HT1080 (cell line): ENCODE measurements around the gene IFI27. TPM values are rescaled to one million over a fixed set of nuclear protein-coding genes. Genes with fewer than 3 reads are reported as not detected.
"Not testable (repeated sequence)": the region's sequence is repeated elsewhere in the genome, so short reads cannot be mapped to it uniquely, and the experiment has no call there.

Source experiments
- DNase-seq: peaks from one replicate; pipeline ENCODE4 v3.0.0-alpha.2; 2015; ENCODE audit warnings: low read depth
- total RNA-seq: library from RNA; depleted of rRNA; stranded (reverse); fragments of >200 nt; shearing (Covaris generic); gene quantifications from 2 replicates; pipeline ENCODE4 v1.2.3, GENCODE V29; 2014; rRNA removed

Gene IFI27
- total RNA-seq, 1 experiment from 2014 or later, result 6.2 TPM

DNA sequence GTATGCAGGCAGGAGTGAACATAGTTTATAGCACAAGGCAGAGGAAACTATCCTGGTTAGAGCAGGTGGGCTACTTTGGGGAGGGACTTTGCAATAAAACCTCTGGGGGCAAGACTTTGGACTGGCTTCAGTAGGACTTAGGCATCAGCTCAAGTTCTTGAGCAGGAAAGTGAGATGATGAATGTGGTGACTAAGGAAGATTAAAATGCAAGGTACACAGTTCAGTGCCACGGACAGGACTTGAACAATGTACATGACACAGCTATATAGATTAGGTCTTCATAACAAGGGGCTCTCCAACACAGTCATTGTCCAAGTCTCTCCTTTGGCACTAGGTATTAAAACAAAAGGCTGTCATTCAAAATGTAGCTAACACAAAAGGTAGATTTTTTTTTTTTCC, 42.1 kb downstream of the IFI27 start:
- no peak for DNase-seq

GRCh38 chr14:94153750-94154342, 43.3 kb downstream of the IFI27 start:
- no peak for DNase-seq

GRCh38 chr14:94156143-94156542, 45.6 kb downstream of the IFI27 start:
- DNase-seq, result not testable (repeated sequence)

DNA sequence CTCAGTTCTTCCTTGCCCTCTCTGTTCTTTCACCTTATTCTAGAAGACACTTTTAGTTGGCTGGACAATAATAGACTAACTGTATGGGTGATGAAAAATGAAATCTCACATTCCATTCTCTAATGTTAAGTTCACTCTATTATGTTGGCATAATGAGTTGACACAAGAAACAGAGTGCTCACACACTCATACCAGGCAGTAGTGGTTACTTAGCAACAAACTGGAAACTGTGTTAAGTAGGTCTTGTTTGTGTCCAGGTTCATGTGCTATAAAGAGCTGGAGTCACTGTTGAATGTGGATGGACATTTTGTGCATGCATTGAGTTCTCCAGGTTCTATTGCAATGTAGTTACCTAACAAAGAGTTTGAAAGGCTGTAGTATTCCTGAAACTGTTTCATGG, 46.7 kb downstream of the IFI27 start:
- no peak for DNase-seq

DNA sequence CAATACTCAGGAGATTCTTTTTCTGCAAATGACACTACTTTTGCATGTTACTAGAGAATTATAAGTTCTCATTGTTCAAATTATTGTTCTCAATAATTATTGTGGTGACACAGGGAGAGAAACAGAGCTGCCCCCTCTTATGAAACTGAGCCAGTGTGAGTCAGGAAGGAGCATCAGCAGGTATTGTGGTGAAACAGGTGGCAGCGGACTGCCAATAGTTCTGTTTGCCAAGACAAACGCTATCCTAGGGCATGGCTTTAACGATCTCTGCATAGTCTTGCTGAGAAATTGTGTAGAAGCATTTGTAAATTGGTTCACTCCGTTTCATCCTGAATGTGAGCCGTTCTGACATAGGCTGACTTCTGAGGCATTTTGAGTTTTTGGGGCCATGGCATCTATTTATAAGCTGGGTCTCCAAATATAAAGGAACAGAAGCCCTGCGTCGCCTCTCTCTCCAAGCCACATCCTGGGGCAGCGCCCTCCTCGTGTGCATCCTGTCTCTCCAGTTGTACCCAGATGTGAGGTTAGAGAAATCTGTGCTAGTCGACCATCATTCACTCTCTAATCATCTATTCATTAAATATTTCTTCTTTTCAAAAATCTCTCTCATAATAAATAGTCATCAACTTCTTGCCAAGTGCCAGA, 47.8 kb downstream of the IFI27 start:
- DNase-seq, result no peak

- no peak for DNase-seq
Measured at GRCh38 chr14:94161058-94161457, 50.5 kb downstream of the IFI27 start.

- DNase-seq, result no peak
Measured at GRCh38 chr14:94161981-94162380, 51.4 kb downstream of the IFI27 start.

DNA sequence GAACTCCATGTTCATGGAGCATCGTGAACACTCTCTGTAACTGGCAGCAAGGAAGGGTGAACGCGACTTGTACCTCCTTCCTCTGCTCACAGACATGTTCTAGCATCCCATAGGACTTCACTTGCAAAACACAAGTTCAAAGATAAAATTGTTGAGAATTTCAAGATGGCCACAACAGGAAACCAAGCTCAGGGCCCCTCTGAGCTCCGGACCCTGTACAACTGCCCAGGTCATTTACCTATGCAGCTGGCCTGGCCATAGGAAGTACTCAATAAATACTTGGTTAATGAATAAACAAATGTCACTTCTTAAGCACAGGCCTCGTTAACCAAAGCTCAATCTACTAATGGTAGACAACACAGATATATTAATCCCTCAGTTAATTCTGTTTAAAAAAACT, 51.9 kb downstream of the IFI27 start:
- no peak for DNase-seq

GRCh38 chr14:94163796-94164195, 53.3 kb downstream of the IFI27 start:
- no peak for DNase-seq

GRCh38 chr14:94164685-94165431, 54.3 kb downstream of the IFI27 start:
- DNase-seq, result no peak

DNA sequence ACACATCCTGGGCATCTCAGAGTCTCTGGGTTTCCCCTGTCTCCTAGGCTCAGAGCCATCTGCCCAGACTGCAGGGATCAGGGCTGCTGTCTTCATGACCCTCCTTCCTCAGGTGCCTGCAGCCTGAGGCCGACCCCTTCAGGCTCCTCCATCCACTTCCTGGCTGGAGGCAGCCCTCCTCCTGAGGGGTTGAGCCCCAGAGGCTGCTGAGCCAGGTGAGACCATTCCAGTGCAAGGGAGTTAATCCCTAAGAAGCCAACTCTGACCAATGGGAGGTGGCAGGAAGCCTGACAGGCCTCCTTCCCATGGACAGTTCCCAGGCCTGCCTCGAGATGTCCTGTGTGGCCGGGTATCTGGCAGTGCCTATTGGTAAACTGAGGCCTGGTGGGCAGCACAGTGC, 55.2 kb downstream of the IFI27 start:
- no peak for DNase-seq

Other genes starting within 250 kb of the IFI27 start
- gene FAM181A, start 183.4 kb upstream of the IFI27 start, total RNA-seq, result not detected in 2 replicates
- not detected in 2 replicates for gene ASB2, start 134.2 kb upstream of the IFI27 start, total RNA-seq
- not detected in 2 replicates for gene CCDC197, start 113.4 kb upstream of the IFI27 start, total RNA-seq
- gene OTUB2, start 84.4 kb upstream of the IFI27 start, total RNA-seq, result 2.8 TPM in 2 replicates
- gene DDX24, start 29.5 kb upstream of the IFI27 start, total RNA-seq, result 180 and 197 TPM in 2 replicates
- gene IFI27L1, start 29.4 kb upstream of the IFI27 start, total RNA-seq, result 15.4 and 21.2 TPM in 2 replicates
- 35.8 and 57.6 TPM in 2 replicates for gene IFI27L2, start 18.9 kb downstream of the IFI27 start, total RNA-seq
- gene PPP4R4, start 63.6 kb downstream of the IFI27 start, total RNA-seq, result 2.0 and 8.8 TPM in 2 replicates
- not detected in 2 replicates for gene SERPINA10, start 182.5 kb downstream of the IFI27 start, total RNA-seq
- gene SERPINA6, start 212.6 kb downstream of the IFI27 start, total RNA-seq, result 0.51 TPM in 1 of 2 replicates, not detected in the other